Smooth muscle cell (in vitro differentiated cells): ENCODE results near the gene MARS1. TPM values are rescaled to one million over a fixed set of nuclear protein-coding genes. Genes with fewer than 3 reads are reported as not detected.
"Not testable (repeated sequence)": the region's sequence is repeated elsewhere in the genome, so short reads cannot be mapped to it uniquely, and the experiment has no call there.

Experiments used
- DNase-seq: peaks from one replicate; lab custom pipeline; 2025; ENCODE audit not compliant: unreplicated experiment; lab: John Stamatoyannopoulos, UW
- H2AFZ ChIP-seq: fragments of 200-600 bp; sonication (generic); 2 replicates; pipeline ENCODE4 v1.6.0; 2016; ENCODE audit warnings: antibody characterized with exemption, low read depth, mild to moderate bottlenecking
- H3F3A ChIP-seq: fragments of 200-600 bp; sonication (generic); 2 replicates; pipeline ENCODE4 v1.6.0; 2017; ENCODE audit warnings: antibody characterized with exemption, low read depth
- H3K27ac ChIP-seq: fragments of 200-600 bp; sonication (generic); 2 replicates; pipeline ENCODE4 v1.5.1; 2016; ENCODE audit warnings: low read depth, mild to moderate bottlenecking
- H3K27me3 ChIP-seq: fragments of 200-600 bp; sonication (generic); 2 replicates; pipeline ENCODE4 v1.6.1; 2016; ENCODE audit warnings: low read depth, mild to moderate bottlenecking
- H3K36me3 ChIP-seq: fragments of 200-600 bp; sonication (generic); 2 replicates; pipeline ENCODE4 v1.5.1; 2016; ENCODE audit warnings: low read depth
- H3K4me1 ChIP-seq: fragments of 200-600 bp; sonication (generic); 2 replicates; pipeline ENCODE4 v1.5.1; 2016; ENCODE audit warnings: low read depth
- H3K4me2 ChIP-seq: fragments of 200-600 bp; sonication (generic); 2 replicates; pipeline ENCODE4 v1.6.0; 2016; ENCODE audit warnings: mild to moderate bottlenecking
- H3K4me3 ChIP-seq: fragments of 200-600 bp; sonication (generic); 2 replicates; pipeline ENCODE4 v1.5.1; 2016; ENCODE audit warnings: mild to moderate bottlenecking
- H3K79me2 ChIP-seq: fragments of 200-600 bp; sonication (generic); 2 replicates; pipeline ENCODE4 v1.6.0; 2016; ENCODE audit warnings: low read depth, mild to moderate bottlenecking
- H3K9ac ChIP-seq: fragments of 200-600 bp; sonication (generic); 2 replicates; pipeline ENCODE4 v1.6.0; 2016; ENCODE audit warnings: low read depth
- H3K9me3 ChIP-seq: fragments of 200-600 bp; sonication (generic); replicated peaks from 2 replicates; pipeline ENCODE4 v1.5.1; 2016; ENCODE audit warnings: low read depth
- H4K20me1 ChIP-seq: fragments of 200-600 bp; sonication (generic); 2 replicates; pipeline ENCODE4 v1.6.0; 2016; ENCODE audit warnings: low read depth
- CTCF ChIP-seq: fragments of 200-600 bp; sonication (generic); IDR thresholded peaks from 2 replicates; pipeline ENCODE4 v1.5.1; 2017; ENCODE audit warnings: borderline replicate concordance, mild to moderate bottlenecking, antibody characterized with exemption; ENCODE audit not compliant: insufficient read depth, poor library complexity, severe bottlenecking
- WGBS: methylation state at CpG from one replicate; pipeline ENCODE4 v1.1.7; 2016; ENCODE audit warnings: low lambda C conversion rate; 5-methylcytosine and 5-hydroxymethylcytosine counted together
- polyA plus RNA-seq: library from polyadenylated mRNA; unstranded; fragments of >200 nt; fragmentation: Nextera tagmentation; extraction: Ambion mirVana; gene quantifications from 2 replicates; pipeline ENCODE4 v1.2.1, GENCODE V29; 2016
- total RNA-seq: library from RNA; depleted of rRNA; stranded (reverse); fragments of >200 nt; gene quantifications from 2 replicates; pipeline ENCODE4 v1.2.3, GENCODE V29; 2014

Gene MARS1
- total and polyA plus RNA-seq, 2 experiments from 2014 or later, result 186 to 192 TPM

GRCh38 chr12:57511161-57511560, 23.3 kb downstream of the MARS1 start:
- H3K4me1 ChIP-seq, result no peaks in the 10 kb centered on the region
- H3K9ac ChIP-seq, result no peak overlapping the region
- H3F3A ChIP-seq, result peaks cover 41% of the 10 kb centered on the region
- H4K20me1 ChIP-seq, result peaks cover 16% of the 10 kb centered on the region
- peaks cover 3% of the 10 kb centered on the region for H3K36me3 ChIP-seq
- peaks cover 10% of the 10 kb centered on the region for H3K79me2 ChIP-seq
- H3K27me3 ChIP-seq, result no peaks in the 10 kb centered on the region
- DNase-seq, result no peak
- H3K4me3 ChIP-seq, result no peak overlapping the region
- no peaks in the 10 kb centered on the region for H3K9me3 ChIP-seq
- no peak overlapping the region for H2AFZ ChIP-seq
- WGBS, result 94% methylated on average over 4 of the region's 4 CpGs
- no peak for TF ChIP-seq CTCF
- H3K4me2 ChIP-seq, result no peak overlapping the region
- H3K27ac ChIP-seq, result no peak overlapping the region

GRCh38 chr12:57511588-57512325, 23.9 kb downstream of the MARS1 start:
- Histone ChIP-seq H3K4me3 (no peak overlapping the region), H3K9me3 (no peaks in the 10 kb centered on the region), H3K4me1 (no peaks in the 10 kb centered on the region), H3K4me2 (no peak overlapping the region), H3K79me2 (peaks cover 9% of the 10 kb centered on the region), H3K27ac (no peak overlapping the region), H3K27me3 (no peaks in the 10 kb centered on the region), H4K20me1 (peaks cover 18% of the 10 kb centered on the region), H2AFZ (no peak overlapping the region), H3K36me3 (peaks cover 5% of the 10 kb centered on the region), H3F3A (peaks cover 44% of the 10 kb centered on the region), H3K9ac (no peak overlapping the region)
- 96% methylated on average over 7 of the region's 7 CpGs for WGBS
- TF ChIP-seq CTCF, result no peak
- no peak for DNase-seq

GRCh38 chr12:57512665-57513064, 24.8 kb downstream of the MARS1 start:
- Histone ChIP-seq H3K4me1 (no peaks in the 10 kb centered on the region), H3F3A (peaks cover 54% of the 10 kb centered on the region), H4K20me1 (peaks cover 28% of the 10 kb centered on the region), H3K9ac (no peak overlapping the region), H3K27me3 (no peaks in the 10 kb centered on the region), H3K79me2 (peaks cover 9% of the 10 kb centered on the region), H3K4me3 (no peak overlapping the region), H3K36me3 (peaks cover 5% of the 10 kb centered on the region), H2AFZ (no peak overlapping the region), H3K4me2 (no peak overlapping the region), H3K9me3 (no peaks in the 10 kb centered on the region), H3K27ac (no peak overlapping the region)
- no peak for TF ChIP-seq CTCF
- no peak for DNase-seq
- WGBS, result 95% methylated on average over 6 of the region's 6 CpGs

GRCh38 chr12:57513266-57513665, 25.4 kb downstream of the MARS1 start:
- H3K79me2 ChIP-seq, result peaks cover 15% of the 10 kb centered on the region
- H3F3A ChIP-seq, result peaks cover 60% of the 10 kb centered on the region
- H3K4me2 ChIP-seq, result no peak overlapping the region
- no peaks in the 10 kb centered on the region for H3K4me1 ChIP-seq
- H3K4me3 ChIP-seq, result no peak overlapping the region
- WGBS, result 93% methylated on average over 5 of the region's 5 CpGs
- no peak overlapping the region for H3K9ac ChIP-seq
- no peak for DNase-seq
- H3K27ac ChIP-seq, result no peak overlapping the region
- peaks cover 34% of the 10 kb centered on the region for H4K20me1 ChIP-seq
- no peaks in the 10 kb centered on the region for H3K27me3 ChIP-seq
- H2AFZ ChIP-seq, result no peak overlapping the region
- H3K9me3 ChIP-seq, result no peaks in the 10 kb centered on the region
- peaks cover 5% of the 10 kb centered on the region for H3K36me3 ChIP-seq
- TF ChIP-seq CTCF, result no peak

DNA sequence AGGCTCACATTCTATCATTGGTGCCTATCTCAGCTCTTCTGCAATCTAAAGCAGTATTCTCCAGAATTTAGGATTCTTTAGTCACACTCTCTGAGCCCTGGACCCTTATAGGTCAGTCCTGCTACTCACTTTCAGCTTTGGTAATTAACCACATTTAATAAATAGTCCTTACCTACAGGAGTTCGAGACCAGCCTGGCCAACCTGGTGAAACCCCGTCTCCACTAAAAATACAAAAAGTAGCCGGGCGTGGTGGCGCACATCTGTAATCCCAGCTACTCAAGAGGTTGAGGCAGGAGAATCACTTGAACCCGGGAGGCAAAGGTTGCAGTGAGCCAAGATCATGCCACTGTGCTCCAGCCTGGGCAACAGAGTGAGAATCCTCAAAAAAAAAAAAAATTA, 25.8 kb downstream of the MARS1 start:
- not testable (repeated sequence) for DNase-seq, H3K9me3 ChIP-seq, H2AFZ ChIP-seq, H3K36me3 ChIP-seq, H3K9ac ChIP-seq, H3K27me3 ChIP-seq, H3K4me3 ChIP-seq, H3K4me2 ChIP-seq, H3K4me1 ChIP-seq, H3K27ac ChIP-seq
- Histone ChIP-seq H3F3A (peaks cover 62% of the 10 kb centered on the region), H3K79me2 (peaks cover 19% of the 10 kb centered on the region), H4K20me1 (peaks cover 38% of the 10 kb centered on the region)
- WGBS, result 98% methylated on average over 6 of the region's 6 CpGs

GRCh38 chr12:57514246-57514645, 26.4 kb downstream of the MARS1 start:
- H2AFZ ChIP-seq, H3K27ac ChIP-seq, H3K9ac ChIP-seq, H3K36me3 ChIP-seq, H3K27me3 ChIP-seq, H3K4me1 ChIP-seq, H3K4me3 ChIP-seq, H3K4me2 ChIP-seq, H3K9me3 ChIP-seq, DNase-seq: not testable (repeated sequence)
- WGBS, result 98% methylated on average over 9 of the region's 9 CpGs
- Histone ChIP-seq H4K20me1 (peaks cover 43% of the 10 kb centered on the region), H3F3A (peaks cover 67% of the 10 kb centered on the region), H3K79me2 (peaks cover 25% of the 10 kb centered on the region)
